EL (cell line): ENCODE data around the gene MRPL37.
"Not testable (repeated sequence)": the region's sequence is repeated elsewhere in the genome, so short reads cannot be mapped to it uniquely, and the experiment has no call there.

Experiments used
- DNase-seq: peaks from one replicate; pipeline ENCODE4 v3.0.0-alpha.2; 2016

MRPL37 gene

DNA sequence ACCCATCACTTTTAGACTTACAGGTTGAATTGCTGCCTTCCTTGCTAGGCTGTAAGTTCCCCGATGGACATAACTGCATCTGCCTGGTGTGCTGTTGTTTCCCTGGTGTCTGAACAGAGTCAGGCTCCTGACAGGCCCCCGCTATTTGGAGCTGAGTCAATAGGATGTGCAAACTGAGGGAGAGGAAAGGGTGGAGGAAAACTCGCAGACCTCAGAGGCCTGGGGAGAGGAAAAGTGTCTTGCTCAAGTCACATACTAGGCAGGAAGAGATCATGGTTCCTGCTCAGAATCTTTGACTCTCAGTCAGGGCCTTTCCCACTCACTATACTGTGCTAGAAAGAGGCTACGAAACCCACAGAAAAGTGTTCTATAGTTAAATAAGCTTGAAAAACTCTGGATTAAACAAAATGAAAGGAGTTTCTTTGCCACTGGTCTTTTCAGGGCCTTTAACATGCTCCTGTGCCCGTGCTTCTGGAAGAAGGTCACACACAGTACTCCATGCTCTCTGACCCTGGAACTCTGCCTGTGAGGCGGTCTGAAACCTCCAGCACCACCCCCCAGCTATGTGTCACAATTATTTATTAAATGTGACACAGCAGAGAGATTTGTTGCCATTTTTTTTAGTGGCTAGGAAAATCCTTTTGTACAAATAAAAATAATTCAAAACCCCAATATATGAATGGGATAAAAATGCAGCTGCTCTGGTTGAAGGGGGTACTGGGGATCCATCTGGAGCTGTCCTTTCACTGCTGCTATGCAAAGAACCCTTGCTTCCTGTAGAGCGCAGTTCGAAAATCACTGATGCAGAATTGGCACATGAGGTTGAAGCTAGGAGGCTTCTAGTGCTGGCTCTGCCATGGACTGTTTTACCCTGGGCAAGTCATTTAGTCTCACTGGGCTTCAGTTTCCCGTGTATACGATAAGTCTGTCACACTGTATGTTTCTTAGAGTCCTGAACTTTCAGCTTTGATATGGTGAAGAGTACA is 27.1 kb upstream of the MRPL37 start:
- no peak for DNase-seq

DNA sequence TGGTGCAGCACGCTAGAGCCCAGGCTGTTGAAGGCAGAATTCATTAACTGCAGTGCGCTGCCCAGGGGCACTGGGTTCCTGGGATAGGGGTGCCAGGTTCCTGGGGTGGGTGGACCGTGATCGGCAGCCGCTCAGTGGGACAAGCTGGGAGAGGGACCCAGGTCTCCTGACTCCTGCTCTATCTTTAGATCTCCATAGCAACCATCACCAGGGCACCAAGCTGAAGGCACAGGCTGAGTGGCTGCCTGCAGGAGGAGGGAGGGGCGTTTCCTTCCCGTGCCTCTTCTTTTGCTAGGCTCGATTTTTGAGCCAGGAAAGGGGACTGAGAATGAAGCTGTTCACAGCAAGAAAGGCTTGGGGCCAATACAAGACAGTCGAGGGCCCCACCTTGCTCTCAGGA is 26.3 kb upstream of the MRPL37 start:
- DNase-seq: no peak

DNA sequence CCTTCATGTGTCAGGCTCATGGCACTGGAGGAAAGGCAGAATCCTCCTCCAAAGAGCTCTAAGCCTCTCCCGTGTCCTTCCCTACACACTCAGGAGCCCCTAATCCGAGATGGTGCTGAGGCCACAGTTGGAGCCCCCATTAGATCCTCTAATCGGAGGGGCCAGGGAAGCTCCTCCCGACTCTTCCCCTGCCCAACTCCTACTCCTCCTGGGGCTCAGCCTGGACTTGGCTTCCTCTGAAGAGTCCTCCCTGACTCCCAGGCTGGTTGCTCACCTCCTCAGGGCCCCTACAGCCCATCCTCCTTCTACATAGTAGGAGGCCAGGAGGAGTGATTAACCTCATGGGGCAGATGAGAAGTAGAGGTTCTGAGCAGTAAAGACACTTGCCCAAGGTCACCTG is 25.9 kb upstream of the MRPL37 start:
- DNase-seq: no peak

DNA sequence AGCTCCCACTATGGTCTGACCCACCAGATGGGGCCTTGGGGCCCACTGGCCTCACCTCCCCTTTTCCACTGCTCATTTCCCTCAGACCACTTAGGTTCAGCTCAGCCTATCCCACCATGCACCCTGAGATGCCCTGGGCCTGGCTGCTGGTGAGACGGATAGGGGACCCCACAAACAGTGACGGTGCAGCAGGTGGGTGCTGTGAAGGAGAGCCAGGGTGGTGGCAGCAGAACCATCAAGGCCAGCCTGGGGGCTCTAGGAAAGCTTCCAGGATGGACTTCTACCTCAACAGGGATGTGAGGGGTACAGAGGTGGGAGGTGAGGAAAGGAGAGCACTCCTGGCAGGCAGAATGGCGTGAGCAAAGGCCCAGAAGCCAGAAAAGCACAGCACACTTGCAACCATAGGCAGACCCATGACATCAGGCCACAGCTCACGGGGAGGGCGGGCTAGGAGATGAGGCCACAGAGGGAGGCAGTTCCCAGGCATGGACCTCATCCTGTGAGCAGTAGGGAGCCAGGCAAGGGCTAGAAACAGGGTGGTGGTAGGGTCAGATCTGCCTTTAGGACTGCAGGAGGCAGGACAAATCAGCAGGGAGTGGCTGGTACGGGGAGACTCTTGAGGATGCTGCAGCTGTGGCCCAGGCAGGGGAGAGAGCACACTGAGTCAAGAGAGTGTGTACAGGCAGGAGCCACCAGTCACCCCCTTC is 23.2 kb upstream of the MRPL37 start:
- DNase-seq: no peak

DNA sequence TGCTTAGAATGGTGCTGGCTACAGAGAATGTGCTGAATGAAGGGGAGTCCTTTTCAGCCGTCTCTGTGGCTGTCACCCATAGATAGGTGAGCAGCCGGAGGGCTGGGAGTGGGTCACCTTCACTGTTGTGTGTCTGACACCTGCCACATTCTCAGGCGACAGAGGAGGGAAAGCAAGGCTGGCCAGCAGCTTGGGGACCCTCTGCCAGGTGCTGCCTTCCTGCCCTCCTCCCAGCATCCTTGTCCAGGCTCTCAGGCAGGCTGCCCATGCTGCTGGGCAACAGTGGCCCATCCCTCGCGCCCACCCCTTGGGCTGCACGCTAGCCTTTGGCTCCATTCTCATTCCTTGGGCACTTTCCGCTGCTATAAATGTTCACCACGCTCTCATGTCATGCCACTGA is 22.2 kb upstream of the MRPL37 start:
- no peak for DNase-seq

DNA sequence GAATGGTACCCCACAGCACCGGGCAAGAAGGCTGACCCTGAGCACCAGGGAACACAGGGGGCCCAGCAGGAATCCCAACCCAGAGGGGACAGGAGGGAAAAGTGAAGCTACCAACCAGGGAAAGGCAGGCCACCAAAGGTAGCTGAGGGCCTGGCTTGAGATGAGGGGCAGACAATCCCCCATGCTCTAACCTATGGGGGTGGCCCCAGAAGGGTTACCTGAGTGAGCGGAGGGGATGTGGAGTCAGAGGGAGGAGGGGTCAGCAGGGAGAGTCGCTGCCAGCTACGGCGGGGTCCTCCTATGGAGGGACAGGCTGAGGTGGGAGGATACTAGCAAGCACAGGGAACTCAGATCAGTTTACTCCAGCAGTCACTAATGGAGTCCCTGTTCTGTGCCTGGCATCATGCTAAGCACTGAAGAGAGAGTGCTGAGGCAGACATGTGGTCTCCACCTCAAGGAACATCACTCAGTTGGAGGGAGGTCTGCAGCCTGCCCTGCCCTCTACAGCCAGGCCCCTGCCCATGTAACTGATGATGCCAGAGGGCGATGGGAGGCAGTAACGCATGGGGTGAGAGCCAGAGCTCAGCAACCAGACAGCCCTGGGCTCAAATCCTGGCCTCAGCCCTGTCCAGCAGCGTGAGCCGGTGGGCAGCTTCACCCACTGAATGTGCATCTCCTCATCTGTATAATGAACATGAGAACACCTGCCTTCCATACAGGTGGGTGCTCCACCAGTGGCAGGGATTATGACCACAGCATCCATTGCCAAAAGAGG is 21.5 kb upstream of the MRPL37 start:
- no peak for DNase-seq

DNA sequence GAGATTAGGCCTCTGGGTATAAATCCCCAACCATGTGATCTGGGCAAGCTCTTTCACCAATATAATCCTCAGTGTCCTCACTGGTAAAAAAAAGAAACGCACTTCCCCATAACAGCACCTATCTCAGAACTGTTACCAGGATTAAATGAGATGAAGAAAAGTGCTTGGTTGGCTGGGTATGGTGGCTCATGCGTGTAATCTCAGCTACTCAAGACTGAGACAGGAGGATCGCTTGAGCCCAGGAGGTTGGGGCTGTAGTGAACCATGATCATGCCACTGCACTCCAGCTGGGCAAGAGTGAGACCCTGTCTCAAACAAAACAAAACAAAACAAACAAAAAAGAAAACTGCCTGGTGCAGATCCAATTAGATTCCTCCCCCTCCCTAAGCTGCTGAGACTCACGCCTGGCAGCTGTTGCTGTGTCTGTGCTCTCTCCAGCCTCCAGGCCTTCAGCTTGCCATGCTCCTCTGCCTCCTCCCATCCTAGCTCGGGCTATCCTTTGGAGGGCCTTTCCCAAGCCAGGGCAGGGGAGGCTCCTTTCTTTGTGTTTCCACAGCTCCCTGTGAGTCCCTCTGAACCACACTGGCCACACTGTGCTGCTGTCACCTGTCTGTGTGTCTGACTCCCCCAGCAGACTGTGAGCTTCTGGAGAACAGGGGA is 19.1 kb upstream of the MRPL37 start:
- DNase-seq: no peak

DNA sequence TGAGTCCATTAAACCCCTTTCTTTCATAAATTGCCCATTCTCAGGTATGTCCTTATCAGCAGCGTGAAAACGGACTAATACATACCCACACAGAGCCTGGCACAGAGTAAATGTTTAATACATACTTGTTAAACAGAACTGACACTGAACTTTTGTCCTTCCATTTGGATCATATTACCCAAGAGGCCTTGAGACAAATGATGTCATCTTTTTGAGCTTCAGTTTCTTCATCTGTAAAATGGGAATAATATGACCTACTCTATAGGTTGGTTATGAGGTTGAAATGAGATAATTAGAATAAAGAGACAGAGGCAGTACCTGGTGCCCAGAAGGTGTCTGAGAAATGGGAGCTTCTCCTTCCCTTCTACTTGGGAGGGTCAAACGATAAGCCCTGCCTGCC is 13.9 kb upstream of the MRPL37 start:
- DNase-seq: no peak

DNA sequence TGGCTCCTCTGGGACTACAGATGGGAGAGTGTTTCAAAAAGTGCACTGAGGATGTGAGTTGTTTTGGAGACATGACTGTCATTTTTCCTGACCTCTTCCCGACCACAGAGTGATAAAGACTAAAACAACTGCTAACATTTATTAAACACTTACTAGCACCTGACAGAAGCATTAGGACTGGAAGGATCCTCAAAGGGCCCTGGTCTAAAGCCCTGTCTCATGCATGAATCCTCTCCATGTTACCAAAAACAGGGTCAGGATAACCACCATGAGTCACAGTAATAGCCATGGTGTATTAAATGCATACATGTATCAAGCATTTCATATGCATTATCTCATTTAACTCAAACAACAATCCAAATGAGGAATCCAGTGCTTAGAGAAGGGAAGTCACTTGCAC is 11.7 kb upstream of the MRPL37 start:
- no peak for DNase-seq

DNA sequence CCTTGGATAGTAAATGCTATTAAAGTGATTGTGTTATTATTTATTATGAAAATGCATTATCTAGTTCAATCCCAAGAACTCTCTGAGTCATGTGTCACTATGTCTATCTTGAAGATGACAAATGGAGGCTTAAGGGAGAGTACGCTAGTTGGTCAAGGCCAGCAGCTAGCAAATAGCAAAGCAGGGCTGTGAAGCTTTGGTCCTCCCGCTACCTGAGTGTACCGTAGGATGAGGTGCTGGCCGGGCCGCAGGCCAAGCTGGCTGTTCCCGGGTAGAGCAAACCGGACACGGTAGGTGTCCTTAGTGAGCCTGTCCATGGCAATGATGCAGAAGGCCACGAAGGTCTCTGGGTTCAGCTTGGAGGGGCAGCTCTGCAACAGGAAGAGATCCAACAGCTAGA is 9.4 kb upstream of the MRPL37 start:
- DNase-seq: no peak

DNA sequence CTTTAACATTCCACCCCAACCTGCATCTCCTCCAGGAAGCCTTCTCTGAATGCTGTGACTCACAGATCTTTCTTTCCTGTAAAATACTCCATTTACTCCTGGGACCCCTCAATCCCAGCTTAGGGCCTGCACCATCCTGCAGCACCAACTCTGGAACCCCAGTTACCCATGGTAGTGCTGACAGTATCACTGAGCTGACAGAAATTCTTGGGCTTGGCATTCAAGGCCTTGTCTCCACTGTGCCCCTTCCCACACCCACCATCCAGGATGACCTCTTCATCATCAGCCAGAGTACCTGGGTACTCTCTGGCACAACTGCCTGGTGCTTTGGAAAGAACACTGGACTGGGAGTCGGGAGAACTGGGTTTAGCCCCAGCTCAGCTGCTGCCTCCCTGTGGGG is 8.4 kb upstream of the MRPL37 start:
- DNase-seq: no peak

DNA sequence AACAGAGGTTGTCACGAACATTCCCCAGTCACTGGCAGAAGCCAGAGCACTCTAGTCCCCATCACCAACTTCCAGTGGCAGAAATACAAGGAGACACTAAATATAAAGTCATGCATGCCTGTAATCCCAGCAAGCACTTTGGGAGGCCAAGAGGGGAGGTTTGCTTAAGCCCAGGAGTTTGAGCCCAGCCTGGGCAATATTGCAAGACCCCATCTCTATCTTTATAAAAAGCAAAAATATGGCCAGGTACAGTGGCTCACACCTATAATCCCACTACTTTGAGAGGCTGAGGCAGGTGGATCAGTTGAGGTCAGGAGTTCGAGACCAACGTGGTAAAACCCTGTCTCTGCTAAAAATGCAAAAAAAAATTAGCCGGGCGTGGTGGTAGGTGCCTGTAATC is 6.5 kb upstream of the MRPL37 start:
- no peak for DNase-seq

DNA sequence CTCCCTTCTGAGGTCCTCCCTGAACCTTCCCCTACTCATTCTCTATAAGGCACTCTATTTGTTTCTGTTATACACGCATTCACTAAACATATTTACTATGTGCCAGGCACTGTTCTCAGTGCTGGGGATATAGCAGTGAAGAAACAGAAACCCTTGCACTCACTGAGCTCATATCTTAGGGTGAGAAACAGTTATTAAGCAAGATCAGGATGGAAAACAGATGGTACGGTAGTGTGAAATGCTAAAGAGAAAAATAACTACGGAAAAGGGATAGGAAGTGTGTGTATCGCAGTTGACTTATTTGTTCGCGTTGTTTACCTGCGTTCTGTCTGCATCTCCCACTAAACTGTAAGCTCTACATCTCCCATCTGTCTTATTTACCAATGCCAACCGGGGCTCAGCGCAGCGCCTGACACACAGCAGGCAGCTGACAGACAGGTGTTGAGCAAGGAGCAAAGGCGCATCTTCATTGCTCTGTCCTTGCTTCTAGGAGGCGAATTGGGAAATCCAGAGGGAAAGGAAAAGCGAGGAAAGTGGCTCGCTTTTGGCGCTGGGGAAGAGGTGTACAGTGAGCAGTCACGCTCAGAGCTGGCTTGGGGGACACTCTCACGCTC is 709 bp upstream of the MRPL37 start:
- no peak for DNase-seq

DNA sequence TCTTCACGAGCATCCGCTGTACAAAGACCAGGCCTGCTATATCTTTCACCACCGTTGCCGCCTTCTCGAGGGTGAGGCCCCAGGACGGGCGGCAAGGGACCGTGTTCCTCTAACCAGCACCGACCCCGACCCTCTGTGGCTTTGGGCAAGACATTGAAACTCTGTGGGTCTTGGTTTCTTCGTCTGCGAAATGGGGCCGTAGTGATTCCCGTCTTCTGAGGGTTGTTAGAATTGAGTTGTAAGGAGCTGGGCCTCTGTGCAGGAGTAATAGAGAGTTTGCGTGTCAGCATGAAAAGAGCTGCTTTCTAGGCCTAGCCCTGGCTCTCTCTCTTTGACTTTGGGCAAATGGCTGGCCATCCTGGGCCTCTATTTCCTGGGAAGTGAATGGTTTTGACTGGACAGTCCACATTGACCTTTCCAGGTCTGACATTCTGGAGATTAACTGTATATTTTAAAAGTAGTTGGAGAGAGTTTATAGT is 591 bp downstream of the MRPL37 start:
- no peak for DNase-seq

DNA sequence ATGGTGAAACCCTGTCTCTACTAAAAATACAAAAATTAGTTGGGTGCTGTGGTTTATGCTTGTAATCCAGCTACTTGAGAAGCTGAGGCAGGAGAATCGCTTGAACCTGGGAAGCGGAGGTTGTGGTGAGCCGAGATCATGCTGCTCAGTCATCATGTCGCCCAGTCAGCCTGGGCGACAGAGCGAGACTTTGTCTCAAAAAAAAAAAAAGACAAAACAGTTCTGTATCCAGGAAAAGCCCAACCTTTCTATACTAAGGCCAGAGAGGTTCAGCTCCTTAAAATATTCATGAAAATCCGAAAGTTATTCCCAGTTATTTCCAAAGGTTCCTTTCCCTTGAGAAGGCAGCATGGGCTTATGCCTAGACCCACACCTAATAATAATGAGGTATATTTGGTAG is 4.2 kb downstream of the MRPL37 start:
- no peak for DNase-seq

DNA sequence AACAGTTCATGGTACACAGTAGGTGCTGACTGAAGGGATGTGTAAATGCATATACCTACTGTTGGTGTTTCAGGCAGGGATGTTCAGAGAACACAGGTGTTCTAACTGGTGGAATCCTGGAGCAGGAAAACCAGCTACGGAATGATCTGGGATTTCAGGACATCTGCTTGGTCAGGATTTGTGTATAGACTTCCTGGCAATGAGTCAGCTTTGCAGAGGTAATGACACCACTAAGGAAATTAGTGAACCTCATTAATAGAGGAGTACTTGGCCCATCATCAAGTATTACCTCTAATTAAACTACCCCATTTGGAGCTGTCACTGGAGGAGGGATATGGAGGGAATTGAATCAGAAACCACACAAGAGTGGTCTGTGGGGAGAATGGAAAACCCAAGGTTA is 7.3 kb downstream of the MRPL37 start:
- no peak for DNase-seq

DNA sequence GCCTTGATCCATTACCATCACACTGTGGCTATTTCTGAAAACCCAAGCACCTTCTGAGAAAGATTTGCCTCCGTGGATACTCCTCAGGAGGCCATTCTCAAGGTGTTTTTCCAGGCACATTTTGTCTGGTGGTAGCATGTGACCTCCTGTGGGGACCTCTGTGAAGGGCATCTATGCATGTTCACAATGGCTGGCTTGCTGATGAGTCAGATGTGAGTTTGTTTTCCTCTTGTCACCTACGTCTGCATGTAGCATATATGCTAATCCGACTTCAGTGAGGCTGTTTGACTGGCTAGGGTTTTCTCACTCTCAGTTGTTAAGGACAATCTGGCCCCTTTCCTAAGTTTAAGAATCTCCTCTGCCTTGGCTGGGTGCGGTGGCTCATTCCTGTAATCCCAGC is 7.9 kb downstream of the MRPL37 start:
- DNase-seq: not testable (repeated sequence)

DNA sequence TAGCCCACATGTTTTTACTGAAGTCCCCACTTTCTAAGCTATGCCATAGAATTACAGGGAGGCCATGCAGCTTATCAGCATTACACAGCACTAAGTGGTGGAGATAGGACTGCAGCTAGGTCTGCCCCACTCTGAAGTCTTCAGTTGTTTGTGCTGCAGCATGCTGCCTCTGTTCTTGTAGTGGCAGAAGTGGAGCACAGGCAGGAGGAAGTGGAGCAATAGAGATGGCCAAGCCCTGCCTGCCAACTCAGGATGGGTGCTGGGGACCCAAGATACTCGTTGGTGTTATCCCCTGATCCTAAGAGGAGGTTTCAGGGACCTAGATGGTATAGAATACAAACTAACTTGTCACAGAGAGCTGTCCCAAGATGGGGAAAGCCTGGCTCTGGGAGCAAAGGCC is 12.9 kb downstream of the MRPL37 start:
- DNase-seq: no peak

DNA sequence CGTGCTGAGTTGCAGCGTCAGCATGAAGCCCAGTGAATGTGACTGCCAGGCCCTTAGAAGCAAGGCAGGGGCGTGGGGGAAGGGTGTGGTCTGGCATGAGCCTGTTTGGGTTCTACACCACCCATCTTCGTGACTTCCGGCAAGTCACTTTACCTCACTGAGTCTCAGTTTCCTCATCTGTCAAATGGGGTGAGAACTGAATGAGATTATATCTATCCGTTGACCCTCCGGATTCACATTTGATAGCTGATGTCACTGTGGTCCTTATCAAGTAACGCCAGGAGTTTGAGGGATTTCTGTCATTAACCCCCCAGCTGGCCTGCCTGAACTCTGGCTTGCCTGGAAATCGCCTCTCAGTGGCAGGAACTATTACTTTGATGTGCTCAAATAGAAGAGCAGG is 15.6 kb downstream of the MRPL37 start:
- no peak for DNase-seq

DNA sequence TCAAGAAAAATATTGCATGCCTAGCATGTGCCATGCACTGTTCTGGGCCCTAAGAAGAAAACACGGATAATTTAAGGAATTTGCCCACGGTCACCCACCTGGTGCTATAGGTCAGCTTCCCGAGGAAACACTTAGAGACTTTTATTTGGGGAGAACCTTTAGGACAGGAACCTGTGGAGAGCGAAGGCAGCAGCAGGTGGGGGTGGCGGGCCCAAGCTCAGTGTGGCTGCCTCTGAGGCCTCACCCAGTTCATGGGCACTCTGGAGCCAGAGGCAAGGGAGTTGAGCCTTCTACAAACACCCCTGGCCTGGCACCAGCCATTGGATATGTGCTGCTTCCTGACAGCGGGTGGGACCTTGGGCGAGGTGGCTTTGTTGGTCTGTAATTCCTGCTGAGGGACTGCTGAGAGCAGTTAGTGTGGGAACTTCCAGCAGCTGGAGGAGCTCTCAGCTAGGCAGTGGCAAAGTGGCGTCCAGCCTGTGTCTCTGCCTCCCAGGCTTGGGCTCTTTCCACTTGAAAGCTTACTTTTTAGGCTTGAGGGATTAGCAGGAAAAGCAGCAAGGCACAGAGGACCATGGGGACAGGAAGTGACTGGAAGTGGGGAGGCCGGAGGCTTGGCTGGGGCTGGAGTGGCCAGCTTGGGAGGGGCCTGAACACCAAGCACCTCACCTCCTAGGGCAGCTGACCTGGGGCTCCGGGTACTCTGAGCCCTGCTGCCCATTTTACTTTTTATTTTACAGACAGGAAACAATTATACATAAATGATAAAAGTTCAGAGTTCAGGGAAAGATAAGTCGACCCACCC is 19.1 kb downstream of the MRPL37 start:
- DNase-seq: no peak

DNA sequence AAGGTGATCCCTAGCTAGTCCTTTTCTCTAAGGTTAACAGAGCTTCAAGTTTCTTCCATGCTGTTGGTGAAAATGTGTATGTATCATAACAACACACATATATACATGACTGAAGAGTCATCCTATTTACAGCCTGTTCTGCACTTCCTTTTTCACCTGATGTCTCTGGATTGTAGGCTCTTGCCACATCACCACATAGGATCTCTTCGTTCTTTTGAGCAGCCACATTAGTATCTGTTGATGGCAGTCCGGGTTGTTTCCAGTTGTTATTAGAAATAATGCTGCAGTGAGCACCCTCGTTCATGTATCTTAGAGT is 19.7 kb downstream of the MRPL37 start:
- DNase-seq: no peak
